Prostate gland (tissue), 2 donors: ENCODE data around the gene TPRN.

Source experiments
- POLR2A ChIP-seq: fragments of 450-650 bp; IDR thresholded peaks from one replicate; pipeline ENCODE4 v1.6.1; 2016; ENCODE audit warnings: antibody characterized with exemption, mild to moderate bottlenecking
- TF ChIP-seq, protein P1 (sequence below), 4 experiments: fragments of 200-600 bp in 2 of 4; fragments of 450-650 bp in 2 of 4; sonication (generic) in 2 of 4; IDR thresholded peaks; 1 replicate in 3 of 4; 2 replicates in 1 of 4; pipeline ENCODE4 v1.5.1; 2016 to 2019; ENCODE audit warnings: antibody characterized with exemption in 4 of 4, mild to moderate bottlenecking in 2 of 4, moderate library complexity in 2 of 4

GRCh38 chr9:137215196-137215986 is 14.8 kb upstream of the TPRN start:
- TF ChIP-seq, protein P1, sequence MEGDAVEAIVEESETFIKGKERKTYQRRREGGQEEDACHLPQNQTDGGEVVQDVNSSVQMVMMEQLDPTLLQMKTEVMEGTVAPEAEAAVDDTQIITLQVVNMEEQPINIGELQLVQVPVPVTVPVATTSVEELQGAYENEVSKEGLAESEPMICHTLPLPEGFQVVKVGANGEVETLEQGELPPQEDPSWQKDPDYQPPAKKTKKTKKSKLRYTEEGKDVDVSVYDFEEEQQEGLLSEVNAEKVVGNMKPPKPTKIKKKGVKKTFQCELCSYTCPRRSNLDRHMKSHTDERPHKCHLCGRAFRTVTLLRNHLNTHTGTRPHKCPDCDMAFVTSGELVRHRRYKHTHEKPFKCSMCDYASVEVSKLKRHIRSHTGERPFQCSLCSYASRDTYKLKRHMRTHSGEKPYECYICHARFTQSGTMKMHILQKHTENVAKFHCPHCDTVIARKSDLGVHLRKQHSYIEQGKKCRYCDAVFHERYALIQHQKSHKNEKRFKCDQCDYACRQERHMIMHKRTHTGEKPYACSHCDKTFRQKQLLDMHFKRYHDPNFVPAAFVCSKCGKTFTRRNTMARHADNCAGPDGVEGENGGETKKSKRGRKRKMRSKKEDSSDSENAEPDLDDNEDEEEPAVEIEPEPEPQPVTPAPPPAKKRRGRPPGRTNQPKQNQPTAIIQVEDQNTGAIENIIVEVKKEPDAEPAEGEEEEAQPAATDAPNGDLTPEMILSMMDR (IDR thresholded peaks at IDR 0.05), result no peak
- TF ChIP-seq POLR2A, result no peak
